UCSD-AML1 (cell line): ENCODE measurements around the gene CHD9NB.

ENCODE experiments used
- DNase-seq: peaks from one replicate; lab custom pipeline; 2025; ENCODE audit not compliant: unreplicated experiment; lab: John Stamatoyannopoulos, UW

CHD9NB gene

DNA sequence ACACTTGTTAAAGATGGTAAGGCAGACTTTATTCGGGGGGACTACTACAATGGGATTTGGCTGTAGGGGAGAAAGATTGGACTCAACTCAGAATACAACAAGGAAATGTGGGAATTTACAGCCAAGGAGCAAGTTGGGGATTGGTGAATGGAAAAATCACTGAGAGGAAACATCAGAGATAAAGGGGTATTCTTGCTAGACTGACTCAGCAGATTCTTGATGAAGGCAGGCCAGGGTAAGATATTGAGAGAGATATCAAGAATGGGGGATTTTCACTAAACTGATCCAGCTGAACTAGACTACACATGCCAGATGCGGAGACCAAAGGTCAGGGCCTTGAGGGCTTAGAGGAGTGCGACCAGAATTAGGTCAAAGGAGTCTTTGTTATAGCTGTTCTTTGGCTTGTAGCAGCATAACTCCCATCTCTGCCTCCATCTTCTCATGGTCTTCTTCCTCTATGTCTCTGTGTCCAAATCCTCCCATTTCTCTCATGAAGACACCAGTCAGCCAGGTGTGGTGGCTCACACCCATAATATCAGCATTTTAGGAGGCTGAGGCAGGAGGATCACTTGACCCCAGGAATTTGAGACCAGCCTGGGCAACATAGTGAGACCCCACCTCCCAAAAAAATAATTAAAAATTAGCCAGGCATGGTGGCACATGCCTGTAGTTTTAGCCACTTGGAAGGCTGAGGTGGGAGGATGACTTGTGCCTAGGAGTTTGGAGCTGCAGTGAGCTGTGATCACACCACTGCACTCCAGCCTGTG is 17.3 kb downstream of the CHD9NB start:
- DNase-seq = no peak

DNA sequence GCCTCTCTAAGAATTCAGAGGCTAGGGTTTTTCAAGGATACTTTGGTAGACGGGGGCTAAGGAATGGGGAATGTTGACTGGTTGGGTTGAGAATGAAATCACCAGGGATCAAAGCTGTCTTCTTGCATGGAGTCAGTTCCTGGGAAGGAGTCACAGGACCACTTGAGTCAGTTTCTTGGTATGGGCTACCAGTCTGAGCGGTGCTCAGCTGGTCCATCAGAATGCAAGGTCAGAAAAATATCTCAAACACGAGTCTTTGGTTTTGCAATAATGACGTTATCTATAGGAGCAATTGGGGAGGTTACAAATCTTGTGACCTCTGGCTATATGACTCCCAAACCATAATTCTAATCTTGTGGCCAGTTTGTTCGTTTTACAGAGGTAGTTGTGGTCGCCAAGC is 18.4 kb downstream of the CHD9NB start:
- DNase-seq = no peak

DNA sequence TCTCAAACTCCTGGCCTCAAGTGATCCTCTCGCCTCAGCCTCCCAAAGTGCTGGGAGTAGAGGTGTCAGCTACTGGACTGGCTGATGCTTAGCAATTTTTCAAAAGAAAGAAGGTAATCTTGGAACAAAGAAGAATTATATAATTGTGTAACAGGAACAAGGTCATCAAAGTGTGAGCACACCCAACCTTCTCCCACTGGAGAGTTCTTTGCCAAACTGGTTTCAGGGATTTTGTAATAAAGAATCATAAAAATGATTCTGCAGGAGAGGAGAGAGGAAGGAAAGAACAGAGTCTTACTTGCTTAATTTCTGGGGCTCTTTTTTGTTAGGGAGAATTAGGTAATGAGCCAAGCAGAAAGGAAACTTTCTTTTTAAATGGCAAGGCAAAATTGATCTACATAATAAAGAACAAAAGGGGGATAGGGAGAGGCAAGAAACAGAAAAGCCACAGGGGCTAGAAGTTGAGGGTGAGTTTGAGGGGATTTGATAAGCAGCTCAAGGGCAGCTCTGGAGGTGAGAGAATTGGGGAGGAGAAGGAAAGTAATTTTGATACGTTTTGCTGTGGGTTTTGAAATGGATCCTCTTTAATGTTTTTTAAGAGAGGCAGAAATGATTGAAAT is 21.3 kb downstream of the CHD9NB start:
- no peak for DNase-seq

DNA sequence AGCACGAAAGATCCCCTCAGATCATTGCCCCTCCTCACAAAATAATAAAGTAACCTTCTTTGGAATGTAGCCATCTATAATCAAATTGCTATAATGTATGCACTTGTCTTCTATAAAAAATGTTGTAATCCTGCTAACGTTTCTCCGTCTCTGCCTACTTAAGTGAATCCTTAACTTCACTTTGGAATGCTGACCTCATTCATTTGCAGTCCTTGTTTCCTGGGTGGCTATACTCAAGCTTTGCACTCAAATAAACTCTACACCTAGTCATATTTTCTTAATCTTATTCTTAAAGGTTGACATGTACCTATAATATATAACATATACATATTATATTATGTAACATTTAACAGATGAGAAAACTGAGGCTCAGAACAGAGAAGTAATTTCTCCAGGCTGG is 22.7 kb downstream of the CHD9NB start:
- DNase-seq = no peak

DNA sequence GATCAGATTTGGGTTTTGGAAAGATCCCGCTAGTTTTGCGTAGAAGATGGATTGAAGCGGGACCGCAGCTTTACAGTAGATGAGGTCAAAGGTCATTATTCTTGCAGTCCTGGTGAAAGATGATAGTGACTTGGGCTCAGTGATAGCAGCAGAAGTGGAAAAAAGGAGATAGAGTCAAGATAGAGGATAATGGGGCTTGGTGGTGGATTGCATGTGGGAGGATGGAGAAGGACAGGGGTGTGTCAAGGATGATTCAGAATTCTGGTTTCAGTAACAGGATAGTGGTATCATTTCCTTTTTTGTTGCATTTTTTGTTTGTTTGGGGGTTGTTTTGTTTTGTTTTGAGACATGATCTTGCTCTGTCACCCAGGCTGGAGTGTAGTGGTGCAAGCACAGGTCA is 28.7 kb downstream of the CHD9NB start:
- DNase-seq = no peak

DNA sequence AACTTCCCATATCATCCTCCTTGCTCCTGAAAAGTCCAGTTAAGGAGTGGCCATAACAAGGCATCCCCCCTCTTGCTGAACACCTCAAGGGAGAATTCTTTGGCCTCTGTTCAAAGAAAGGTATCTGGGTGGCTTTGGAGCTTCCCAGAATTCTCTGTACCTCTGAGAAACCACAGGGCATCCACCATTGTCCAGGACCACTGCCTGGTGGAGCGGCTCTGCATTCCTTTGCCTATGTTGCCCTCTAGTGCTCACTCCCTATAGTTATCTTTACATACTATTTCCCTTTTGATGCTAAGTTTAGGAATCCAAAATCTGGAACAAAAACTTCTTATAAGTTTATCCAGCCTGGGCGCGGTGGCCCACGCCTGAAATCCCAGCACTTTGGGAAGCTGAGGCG is 30.3 kb downstream of the CHD9NB start:
- peak; percentile 20 for DNase-seq

DNA sequence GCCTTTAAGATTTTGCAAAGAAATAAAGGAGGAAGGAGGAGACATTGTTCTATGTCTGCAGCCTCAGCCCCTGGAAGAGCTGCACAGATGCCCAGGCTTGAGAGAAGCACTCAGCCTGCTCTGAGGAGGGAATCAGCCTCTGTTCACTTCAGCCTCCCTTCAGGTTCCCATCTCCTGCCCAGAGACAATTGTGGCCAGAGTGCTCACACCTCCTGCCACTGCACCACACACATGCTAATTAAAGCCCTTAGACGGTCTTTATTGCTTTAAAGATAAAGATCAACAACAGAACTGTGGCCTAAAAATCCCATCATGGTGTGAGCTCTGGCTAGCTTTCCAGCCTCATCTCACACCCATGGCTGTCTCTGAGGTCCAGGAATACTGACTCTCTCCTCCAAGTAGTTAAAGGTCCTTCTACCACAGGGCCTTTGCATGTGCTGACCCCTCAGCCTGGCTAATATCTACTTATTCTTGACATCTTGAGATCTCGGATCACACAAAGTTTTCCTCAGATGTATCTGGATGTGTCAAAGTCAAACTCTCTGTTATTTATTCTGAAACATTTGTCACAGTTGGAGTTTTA is 33.8 kb downstream of the CHD9NB start:
- no peak for DNase-seq

DNA sequence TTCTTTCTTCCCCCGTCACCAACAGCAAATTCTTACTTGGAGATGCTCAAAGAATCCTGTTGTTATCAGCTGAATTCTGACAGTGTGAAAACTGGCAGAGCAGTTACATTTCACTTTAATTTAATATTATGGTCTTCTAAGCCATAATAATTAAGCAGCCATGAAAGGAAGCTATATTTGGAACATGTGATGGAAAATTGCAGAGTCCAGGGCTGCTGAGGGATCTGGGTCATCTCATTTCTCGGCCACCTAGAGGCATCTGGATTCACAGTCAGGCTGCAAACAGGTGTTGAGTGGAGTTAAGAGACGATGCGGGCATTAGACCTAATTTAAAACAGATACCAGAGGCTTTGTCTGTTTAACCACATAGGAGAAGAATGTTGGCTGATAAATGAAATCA is 38.4 kb downstream of the CHD9NB start:
- DNase-seq = no peak

DNA sequence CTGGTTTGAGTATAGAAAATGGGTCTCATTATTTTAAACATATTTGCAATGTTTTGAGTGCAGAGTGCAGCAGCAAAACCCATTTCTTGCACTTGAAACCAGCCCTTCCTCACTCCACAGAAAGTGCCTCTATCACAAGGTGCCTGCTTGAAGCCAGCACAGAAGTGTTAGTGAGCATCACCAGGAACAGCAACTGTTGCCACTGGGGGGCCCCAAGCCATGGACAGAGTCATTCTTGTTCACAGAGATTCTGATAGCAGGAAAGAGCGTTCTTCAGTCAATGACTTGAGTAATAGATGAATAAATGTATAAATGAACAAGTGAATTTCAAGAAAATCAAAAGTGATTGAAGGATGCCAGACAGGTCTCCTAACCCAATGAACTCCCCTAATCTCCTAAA is 45.6 kb downstream of the CHD9NB start:
- no peak for DNase-seq

DNA sequence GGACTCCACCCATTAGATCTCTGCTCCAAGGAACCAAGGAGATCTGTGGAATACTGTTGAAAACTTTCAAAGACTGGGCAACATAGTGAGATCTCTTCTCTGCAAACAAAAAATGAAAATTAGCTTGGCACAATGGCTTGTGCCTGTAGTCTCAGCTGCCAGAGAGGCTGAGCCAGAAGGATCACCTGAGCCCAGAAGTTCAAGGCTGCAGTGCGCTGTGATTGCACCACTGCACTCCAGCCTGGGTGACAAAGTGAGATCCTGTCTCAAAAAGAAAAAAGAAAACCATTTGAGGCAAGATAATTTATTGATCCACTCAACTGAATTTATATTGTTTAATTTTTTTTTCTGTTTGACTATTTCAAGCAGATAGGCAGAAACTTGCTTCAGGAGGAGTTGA is 54.8 kb downstream of the CHD9NB start:
- DNase-seq = no peak

DNA sequence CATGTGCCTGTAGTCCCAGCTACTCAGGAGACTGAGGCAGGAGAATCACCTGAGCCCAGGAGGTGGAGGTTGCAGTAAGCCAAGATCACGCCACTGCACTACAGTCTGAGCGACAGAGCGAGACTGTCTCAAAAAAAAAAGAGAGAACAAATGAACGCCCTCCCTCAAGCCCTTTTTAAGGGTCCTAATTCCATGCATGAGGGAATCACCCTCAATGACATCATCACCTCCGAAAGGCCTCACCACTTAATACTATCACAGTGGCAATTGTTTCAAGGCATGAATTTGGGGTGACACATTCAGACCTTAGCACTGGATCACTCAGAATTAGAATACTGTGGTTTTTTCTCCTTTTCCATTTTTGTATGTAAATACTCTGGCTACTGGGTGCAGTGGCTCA is 57.8 kb downstream of the CHD9NB start:
- no peak for DNase-seq

DNA sequence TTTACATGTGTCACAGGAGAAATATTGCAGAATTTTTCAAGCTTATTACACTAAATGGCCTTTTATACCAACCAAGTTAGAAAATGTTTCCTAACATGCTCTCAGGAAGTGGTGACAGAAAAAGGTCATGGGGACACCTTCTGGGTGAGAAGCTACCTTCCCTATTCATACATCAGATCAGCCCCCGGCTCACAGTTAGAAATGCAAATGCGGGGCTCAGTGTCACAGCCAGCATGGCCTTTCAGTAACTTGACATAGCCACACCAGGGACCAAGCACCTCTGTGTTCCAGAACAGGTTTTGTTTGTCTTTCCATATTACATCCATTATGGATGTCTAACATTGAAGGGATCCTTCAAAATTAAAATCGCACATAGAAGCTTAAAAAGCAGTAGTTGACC is 59.5 kb downstream of the CHD9NB start:
- no peak for DNase-seq

DNA sequence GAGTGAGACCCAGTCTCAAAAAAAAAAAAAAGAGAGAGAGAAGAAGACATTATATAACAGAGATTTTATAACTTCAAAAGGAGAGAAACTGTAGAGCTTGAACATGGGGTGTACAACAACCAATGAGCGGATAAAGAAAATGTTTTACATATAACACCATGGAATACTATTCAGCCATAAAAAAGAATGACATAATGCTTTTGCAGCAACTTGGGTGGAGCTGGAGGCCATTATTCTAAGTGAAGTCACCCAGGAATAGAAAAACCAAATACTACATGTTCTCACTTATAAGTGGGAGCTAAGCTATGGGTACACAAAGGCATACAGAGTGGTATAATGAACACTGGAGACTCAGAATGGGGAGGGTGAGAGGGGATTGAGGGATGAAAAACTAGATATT is 61.1 kb downstream of the CHD9NB start:
- DNase-seq = no peak
